GM12878 (cell line): ENCODE measurements around the gene SEMA4C. TPM values are rescaled to one million over a fixed set of nuclear protein-coding genes. Genes with fewer than 3 reads are reported as not detected.

Source experiments
- ATAC-seq: fragments of 200-7000 bp; cut with Tn5 transposase; 3 replicates; pipeline ENCODE4 v1.9.1; 2020; ENCODE audit warnings: mild to moderate bottlenecking, moderate library complexity
- BruUV-seq: library from RNA; stranded (reverse); fragments of 400-500 nt; replicated peaks from 2 replicates; lab custom pipeline; 2021; lab: Mats Ljungman, UMichigan
- CTCF ChIA-PET: fragments of 300-600 bp; sonication (Branson Sonifier 250); formaldehyde crosslinking; extraction: SDS; loops from one replicate; lab custom pipeline; 2021; ENCODE audit warnings: inconsistent platforms; lab: Yijun Ruan, JAX
- POLR2A ChIA-PET: fragments of 350-600 bp; formaldehyde crosslinking; extraction: SDS; loops from one replicate; lab custom pipeline; 2021; ENCODE audit warnings: inconsistent platforms; lab: Charles Lee
- RAD21 ChIA-PET: fragments of 300-600 bp; sonication (Branson Sonifier 250); formaldehyde crosslinking; loops from one replicate; lab custom pipeline; 2023; ENCODE audit warnings: antibody characterized with exemption; ENCODE audit not compliant: unreplicated experiment; lab: Charles Lee
- SMC1A ChIA-PET: fragments of 300-600 bp; sonication (Branson Sonifier 250); formaldehyde crosslinking; loops from one replicate; lab custom pipeline; 2023; ENCODE audit not compliant: unreplicated experiment, uncharacterized antibody; lab: Charles Lee
- DNase-seq: peaks from one replicate; pipeline ENCODE4 v3.0.0-alpha.2; 2011; ENCODE audit warnings: low read depth, low spot score
- FAIRE-seq: peaks from 3 replicates; lab custom pipeline; 2011; peaks lifted over from hg19 to GRCh38; lab: Jason Lieb, UNC
- H2AFZ ChIP-seq: 2 replicates; pipeline ENCODE4 v1.6.0; 2011; ENCODE audit warnings: low read depth, low read length, control low read depth; ENCODE audit not compliant: control insufficient read depth
- H3K27ac ChIP-seq: 2 replicates; pipeline ENCODE4 v1.5.1; 2011; ENCODE audit warnings: control low read depth; ENCODE audit not compliant: control insufficient read depth, insufficient read depth
- H3K27me3 ChIP-seq, 2 experiments: replicated peaks in 1 of 2; 2 replicates each; pipeline versions ENCODE4 v1.6.0 to v1.6.1; 2011; ENCODE audit warnings: low read length in 1 of 2; ENCODE audit not compliant: control insufficient read depth in 2 of 2, insufficient read depth in 2 of 2
- H3K36me3 ChIP-seq, 2 experiments: 2 replicates each; pipeline ENCODE4 v1.5.1; 2011; ENCODE audit warnings: low read length in 1 of 2; ENCODE audit not compliant: control insufficient read depth in 2 of 2, insufficient read depth in 2 of 2
- H3K4me1 ChIP-seq: 2 replicates; pipeline ENCODE4 v1.6.1; 2011; ENCODE audit warnings: mild to moderate bottlenecking, low read length, moderate library complexity, mixed read lengths; ENCODE audit not compliant: control insufficient read depth, insufficient read depth
- H3K4me2 ChIP-seq: 2 replicates; pipeline ENCODE4 v1.6.0; 2011; ENCODE audit warnings: control low read depth; ENCODE audit not compliant: control insufficient read depth, insufficient read depth
- H3K4me3 ChIP-seq: fragments of 200-600 bp; sonication (generic); 2 replicates; pipeline ENCODE4 v1.5.1; 2016
- H3K79me2 ChIP-seq: 2 replicates; pipeline ENCODE4 v1.6.0; 2011; ENCODE audit warnings: low read length; ENCODE audit not compliant: control insufficient read depth, insufficient read depth
- H3K9ac ChIP-seq: 2 replicates; pipeline ENCODE4 v1.8.0; 2011; ENCODE audit warnings: low read length, control low read depth, mixed read lengths; ENCODE audit not compliant: control insufficient read depth, insufficient read depth
- H3K9me3 ChIP-seq: replicated peaks from 3 replicates; pipeline ENCODE4 v1.5.1; 2011; ENCODE audit warnings: mild to moderate bottlenecking, low read length; ENCODE audit not compliant: control insufficient read depth, insufficient read depth
- H4K20me1 ChIP-seq: 2 replicates; pipeline ENCODE4 v1.6.0; 2011; ENCODE audit not compliant: control insufficient read depth, insufficient read depth
- BHLHE40 ChIP-seq, 2 experiments: fragments of 450-650 bp in 1 of 2; IDR thresholded peaks; 2 replicates each; pipeline ENCODE4 v1.6.1; 2011 to 2017; ENCODE audit warnings: low read depth in 2 of 2, borderline replicate concordance in 1 of 2, improper control_type of control experiment in 1 of 2, low read length in 1 of 2, mild to moderate bottlenecking in 1 of 2
- CHD4 ChIP-seq: fragments of 200-600 bp; sonication (generic); IDR thresholded peaks from 2 replicates; pipeline ENCODE4 v1.6.1; 2016; ENCODE audit warnings: mild to moderate bottlenecking
- CREB1 ChIP-seq: IDR thresholded peaks from 2 replicates; pipeline ENCODE4 v1.6.1; 2012; ENCODE audit warnings: low read depth, mild to moderate bottlenecking, inconsistent platforms
- JUNB ChIP-seq: IDR thresholded peaks from 2 replicates; pipeline ENCODE4 v1.6.1; 2016; ENCODE audit warnings: antibody characterized with exemption, mild to moderate bottlenecking
- MEF2A ChIP-seq: IDR thresholded peaks from 2 replicates; pipeline ENCODE4 v1.6.1; 2011; ENCODE audit warnings: low read depth, mild to moderate bottlenecking, low read length, moderate library complexity; ENCODE audit not compliant: insufficient read depth
- NFIC ChIP-seq: IDR thresholded peaks from 2 replicates; pipeline ENCODE4 v1.6.1; 2012; ENCODE audit warnings: low read depth, mild to moderate bottlenecking, inconsistent platforms, low read length, moderate library complexity
- POLR2A ChIP-seq: IDR thresholded peaks from 2 replicates; pipeline ENCODE4 v1.6.1; 2011; ENCODE audit warnings: low read depth, mild to moderate bottlenecking, low read length
- ZNF207 ChIP-seq: fragments of 450-650 bp; IDR thresholded peaks from 2 replicates; pipeline ENCODE4 v1.6.1; 2014; ENCODE audit warnings: antibody characterized with exemption, mild to moderate bottlenecking, borderline replicate concordance
- ZNF274 ChIP-seq: IDR thresholded peaks from one replicate; pipeline ENCODE4 v1.8.0; 2011; ENCODE audit not compliant: insufficient read length, insufficient read depth
- ZZZ3 ChIP-seq: IDR thresholded peaks from 2 replicates; pipeline ENCODE4 v1.6.1; 2011; ENCODE audit warnings: low read depth; ENCODE audit not compliant: control insufficient read depth, insufficient read length
- WGBS: methylation state at CpG from one replicate; pipeline ENCODE4 v1.1.6; 2016; ENCODE audit warnings: low lambda C conversion rate; ENCODE audit not compliant: insufficient replicate concordance, insufficient coverage; ENCODE audit errors: missing lambda C conversion rate; 5-methylcytosine and 5-hydroxymethylcytosine counted together
- in situ Hi-C: fragments of 300-500 bp; cut with MboI; formaldehyde crosslinking; loops from 9 replicates; pipeline ENCODE4 v1.14.3; 2018; ENCODE audit warnings: mixed read lengths
- intact Hi-C: fragments of 100-400 bp; cut with micrococcal nuclease; formaldehyde crosslinking; loops from one replicate; pipeline ENCODE4 v1.14.2; 2022; ENCODE audit not compliant: unreplicated experiment
- polyA plus RNA-seq, 11 experiments: library from polyadenylated mRNA; depleted of rRNA in 4 of 11; unstranded in 6 of 11; stranded (reverse) in 5 of 11; fragments of >200 nt; fragmentation: Nextera tagmentation in 4 of 11; fragmentation: Illumina TruSeq in 1 of 11; extraction: Ambion mirVana in 4 of 11; extraction: Trizol in 1 of 11; gene quantifications; 1 replicate in 1 of 11; 2 replicates in 10 of 11; pipeline versions ENCODE4 v1.2.1 to v1.2.3, GENCODE V29; 2011 to 2016; ENCODE audit warnings: inconsistent platforms in 2 of 11, missing spikeins in 2 of 11, low read depth in 1 of 11
- total RNA-seq, 4 experiments: library from RNA; depleted of rRNA in 3 of 4; stranded (reverse); fragments of >200 nt in 3 of 4; fragmentation: Illumina TruSeq in 1 of 4; extraction: Trizol in 1 of 4; gene quantifications; 2 replicates each; pipeline versions ENCODE4 v1.2.1 to v1.2.3, GENCODE V29; 2013 to 2021
- TF ChIP-seq, protein P1 (sequence below), 3 experiments: IDR thresholded peaks in 2 of 3; conservative IDR thresholded peaks in 1 of 3; 2 replicates each; pipeline ENCODE4 v1.5.1; 2011; ENCODE audit warnings: low read depth in 3 of 3, low read length in 3 of 3, mild to moderate bottlenecking in 3 of 3, control low read depth in 2 of 3, moderate library complexity in 2 of 3, inconsistent platforms in 1 of 3, mixed read lengths in 1 of 3; ENCODE audit not compliant: control insufficient read depth in 2 of 3, insufficient read depth in 1 of 3; ENCODE audit errors: extremely low read depth in 1 of 3
- TF ChIP-seq, protein P2 (sequence below): IDR thresholded peaks from 2 replicates; pipeline ENCODE4 v1.6.1; 2011; ENCODE audit warnings: borderline replicate concordance, low read depth, mild to moderate bottlenecking, moderate library complexity, mixed read lengths, low read length; ENCODE audit not compliant: insufficient read depth; ENCODE audit errors: extremely low read length
- TF ChIP-seq, protein P3 (sequence below): IDR thresholded peaks from 2 replicates; pipeline ENCODE4 v1.6.1; 2012; ENCODE audit warnings: improper control_type of control experiment, low read depth, low read length; ENCODE audit not compliant: insufficient replicate concordance

SEMA4C gene
- total and polyA plus RNA-seq, 10 of the 15 experiments (the other 5 are each of a cell fraction or from before 2014, with no cell fraction given) = 0.06 to 21.6 (median 6.8) TPM

DNA sequence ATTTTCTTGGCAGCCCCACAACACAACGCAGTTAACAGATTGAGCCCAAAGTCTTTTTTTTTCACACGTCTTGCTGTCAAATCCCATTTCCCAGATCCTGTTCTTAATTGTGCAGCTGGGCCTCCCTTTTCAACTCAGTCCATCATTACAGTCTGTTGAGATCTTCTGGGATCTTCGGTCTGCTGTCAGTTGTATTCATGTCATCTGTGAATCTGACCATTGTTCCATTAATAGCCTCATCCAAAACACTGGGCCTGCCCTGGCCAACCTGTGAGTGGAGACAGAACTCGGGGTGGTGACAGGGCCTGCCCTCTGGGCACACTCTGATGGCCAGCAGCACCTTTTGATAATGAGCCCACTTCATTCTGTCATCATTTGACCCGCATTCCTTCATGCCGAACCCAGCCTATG lies 39.7 kb upstream of the SEMA4C start:
- no peak overlapping the region for H3K27ac ChIP-seq
- H4K20me1 ChIP-seq = no peaks in the 10 kb centered on the region
- in situ Hi-C loops = no loop called here
- TF ChIP-seq JUNB (no peak), BHLHE40 (IDR thresholded peaks at IDR 0.05; ENCODE audit: borderline replicate concordance in 1 of 2, low read depth in 2 of 2, low read length in 1 of 2) (no peak), POLR2A (no peak), MEF2A (no peak), CHD4 (no peak), CREB1 (no peak), ZNF207 (no peak), NFIC (no peak), ZZZ3 (no peak), ZNF274 (no peak)
- TF ChIP-seq, protein P1, sequence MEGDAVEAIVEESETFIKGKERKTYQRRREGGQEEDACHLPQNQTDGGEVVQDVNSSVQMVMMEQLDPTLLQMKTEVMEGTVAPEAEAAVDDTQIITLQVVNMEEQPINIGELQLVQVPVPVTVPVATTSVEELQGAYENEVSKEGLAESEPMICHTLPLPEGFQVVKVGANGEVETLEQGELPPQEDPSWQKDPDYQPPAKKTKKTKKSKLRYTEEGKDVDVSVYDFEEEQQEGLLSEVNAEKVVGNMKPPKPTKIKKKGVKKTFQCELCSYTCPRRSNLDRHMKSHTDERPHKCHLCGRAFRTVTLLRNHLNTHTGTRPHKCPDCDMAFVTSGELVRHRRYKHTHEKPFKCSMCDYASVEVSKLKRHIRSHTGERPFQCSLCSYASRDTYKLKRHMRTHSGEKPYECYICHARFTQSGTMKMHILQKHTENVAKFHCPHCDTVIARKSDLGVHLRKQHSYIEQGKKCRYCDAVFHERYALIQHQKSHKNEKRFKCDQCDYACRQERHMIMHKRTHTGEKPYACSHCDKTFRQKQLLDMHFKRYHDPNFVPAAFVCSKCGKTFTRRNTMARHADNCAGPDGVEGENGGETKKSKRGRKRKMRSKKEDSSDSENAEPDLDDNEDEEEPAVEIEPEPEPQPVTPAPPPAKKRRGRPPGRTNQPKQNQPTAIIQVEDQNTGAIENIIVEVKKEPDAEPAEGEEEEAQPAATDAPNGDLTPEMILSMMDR (IDR thresholded peaks at IDR 0.05 in 2 of 3, conservative IDR thresholded peaks at IDR 0.05 in 1 of 3; ENCODE audit: control insufficient read depth in 2 of 3, extremely low read depth in 1 of 3, insufficient read depth in 1 of 3, low read depth in 3 of 3, low read length in 3 of 3) = no peak
- TF ChIP-seq, protein P2, sequence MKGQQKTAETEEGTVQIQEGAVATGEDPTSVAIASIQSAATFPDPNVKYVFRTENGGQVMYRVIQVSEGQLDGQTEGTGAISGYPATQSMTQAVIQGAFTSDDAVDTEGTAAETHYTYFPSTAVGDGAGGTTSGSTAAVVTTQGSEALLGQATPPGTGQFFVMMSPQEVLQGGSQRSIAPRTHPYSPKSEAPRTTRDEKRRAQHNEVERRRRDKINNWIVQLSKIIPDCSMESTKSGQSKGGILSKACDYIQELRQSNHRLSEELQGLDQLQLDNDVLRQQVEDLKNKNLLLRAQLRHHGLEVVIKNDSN = no peak
- TF ChIP-seq, protein P3, sequence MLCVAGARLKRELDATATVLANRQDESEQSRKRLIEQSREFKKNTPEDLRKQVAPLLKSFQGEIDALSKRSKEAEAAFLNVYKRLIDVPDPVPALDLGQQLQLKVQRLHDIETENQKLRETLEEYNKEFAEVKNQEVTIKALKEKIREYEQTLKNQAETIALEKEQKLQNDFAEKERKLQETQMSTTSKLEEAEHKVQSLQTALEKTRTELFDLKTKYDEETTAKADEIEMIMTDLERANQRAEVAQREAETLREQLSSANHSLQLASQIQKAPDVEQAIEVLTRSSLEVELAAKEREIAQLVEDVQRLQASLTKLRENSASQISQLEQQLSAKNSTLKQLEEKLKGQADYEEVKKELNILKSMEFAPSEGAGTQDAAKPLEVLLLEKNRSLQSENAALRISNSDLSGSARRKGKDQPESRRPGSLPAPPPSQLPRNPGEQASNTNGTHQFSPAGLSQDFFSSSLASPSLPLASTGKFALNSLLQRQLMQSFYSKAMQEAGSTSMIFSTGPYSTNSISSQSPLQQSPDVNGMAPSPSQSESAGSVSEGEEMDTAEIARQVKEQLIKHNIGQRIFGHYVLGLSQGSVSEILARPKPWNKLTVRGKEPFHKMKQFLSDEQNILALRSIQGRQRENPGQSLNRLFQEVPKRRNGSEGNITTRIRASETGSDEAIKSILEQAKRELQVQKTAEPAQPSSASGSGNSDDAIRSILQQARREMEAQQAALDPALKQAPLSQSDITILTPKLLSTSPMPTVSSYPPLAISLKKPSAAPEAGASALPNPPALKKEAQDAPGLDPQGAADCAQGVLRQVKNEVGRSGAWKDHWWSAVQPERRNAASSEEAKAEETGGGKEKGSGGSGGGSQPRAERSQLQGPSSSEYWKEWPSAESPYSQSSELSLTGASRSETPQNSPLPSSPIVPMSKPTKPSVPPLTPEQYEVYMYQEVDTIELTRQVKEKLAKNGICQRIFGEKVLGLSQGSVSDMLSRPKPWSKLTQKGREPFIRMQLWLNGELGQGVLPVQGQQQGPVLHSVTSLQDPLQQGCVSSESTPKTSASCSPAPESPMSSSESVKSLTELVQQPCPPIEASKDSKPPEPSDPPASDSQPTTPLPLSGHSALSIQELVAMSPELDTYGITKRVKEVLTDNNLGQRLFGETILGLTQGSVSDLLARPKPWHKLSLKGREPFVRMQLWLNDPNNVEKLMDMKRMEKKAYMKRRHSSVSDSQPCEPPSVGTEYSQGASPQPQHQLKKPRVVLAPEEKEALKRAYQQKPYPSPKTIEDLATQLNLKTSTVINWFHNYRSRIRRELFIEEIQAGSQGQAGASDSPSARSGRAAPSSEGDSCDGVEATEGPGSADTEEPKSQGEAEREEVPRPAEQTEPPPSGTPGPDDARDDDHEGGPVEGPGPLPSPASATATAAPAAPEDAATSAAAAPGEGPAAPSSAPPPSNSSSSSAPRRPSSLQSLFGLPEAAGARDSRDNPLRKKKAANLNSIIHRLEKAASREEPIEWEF = no peak
- TF ChIP-seq, all 136 proteins: peak for 0
- Histone ChIP-seq H3K4me2 (no peak overlapping the region), H3K9me3 (no peaks in the 10 kb centered on the region; the same call in 2 of the 3 replicates), H2AFZ (no peak overlapping the region), H3K9ac (no peak overlapping the region), H3K4me3 (no peak overlapping the region), H3K27me3 (peaks cover 1 to 2% of the 10 kb centered on the region in 2 experiments; a peak in 1 of 4 replicates), H3K4me1 (peaks cover 8% of the 10 kb centered on the region), H3K79me2 (no peaks in the 10 kb centered on the region), H3K36me3 (no peaks in the 10 kb centered on the region)
- POLR2A ChIA-PET = no interaction called here
- no peak for ATAC-seq
- no peak for DNase-seq
- RAD21 ChIA-PET = no interaction called here
- WGBS = 37% methylated on average over 6 of the region's 6 CpGs
- SMC1A ChIA-PET = no interaction called here
- FAIRE-seq = no peak
- intact Hi-C loops = no loop called here
- BruUV-seq = no TSS peak
- CTCF ChIA-PET = no interaction called here
